HG02938 (cell line): ENCODE data around the gene ABCB8.

Experiments
- ATAC-seq: cut with Tn5 transposase; IDR thresholded peaks from one replicate; pipeline ENCODE4 v1.9.1; 2021; ENCODE audit warnings: mild to moderate bottlenecking, moderate library complexity; ENCODE audit not compliant: unreplicated experiment

Gene ABCB8

GRCh38 chr7:151028131-151028947 lies at the start of gene ABCB8:
ABCB8 (plus strand) TSS chr7:151028450; CDS start chr7:151028516, 66 bp downstream.
- ATAC-seq: peak; percentile 92

GRCh38 chr7:150979713-150980390 lies 48.4 kb upstream of the ABCB8 start:
- no peak for ATAC-seq

- ATAC-seq: no peak
Observed at GRCh38 chr7:150980663-150981062, 47.6 kb upstream of the ABCB8 start.

- ATAC-seq: no peak
Observed at GRCh38 chr7:150981644-150982043, 46.6 kb upstream of the ABCB8 start.

GRCh38 chr7:150982351-150982750 lies 45.9 kb upstream of the ABCB8 start:
- ATAC-seq: no peak

GRCh38 chr7:150983893-150984368 lies 44.3 kb upstream of the ABCB8 start:
- no peak for ATAC-seq

- ATAC-seq: no peak
Observed at GRCh38 chr7:150986099-150986512, 42.1 kb upstream of the ABCB8 start.

GRCh38 chr7:150986556-150986955 lies 41.7 kb upstream of the ABCB8 start:
- ATAC-seq: no peak

GRCh38 chr7:150988230-150989226 lies 39.7 kb upstream of the ABCB8 start:
- ATAC-seq: no peak

- no peak for ATAC-seq
Observed at GRCh38 chr7:150989456-150989855, 38.8 kb upstream of the ABCB8 start.

GRCh38 chr7:150990416-150991186 lies 37.6 kb upstream of the ABCB8 start, which contains the start of gene NOS3:
NOS3 (plus strand) TSS chr7:150991017; CDS start chr7:150993804, 2,787 bp downstream.
- no peak for ATAC-seq

- no peak for ATAC-seq
Observed at GRCh38 chr7:150992051-150992640, 36.1 kb upstream of the ABCB8 start.

GRCh38 chr7:150992833-150993302 lies 35.4 kb upstream of the ABCB8 start:
- ATAC-seq: peak; percentile 55

- no peak for ATAC-seq
Observed at GRCh38 chr7:150993511-150993910, 34.7 kb upstream of the ABCB8 start.

- no peak for ATAC-seq
Observed at GRCh38 chr7:150994141-150994837, 34.0 kb upstream of the ABCB8 start.

- no peak for ATAC-seq
Observed at GRCh38 chr7:150994838-150995510, 33.3 kb upstream of the ABCB8 start.

- no peak for ATAC-seq
Observed at GRCh38 chr7:150996376-150997074, 31.7 kb upstream of the ABCB8 start.

- no peak for ATAC-seq
Observed at GRCh38 chr7:150997075-150997511, 31.2 kb upstream of the ABCB8 start.
